IPS DF 4.7 (cell line): ENCODE measurements around the gene TENM3.
"Not testable (repeated sequence)": the region's sequence is repeated elsewhere in the genome, so short reads cannot be mapped to it uniquely, and the experiment has no call there.

Experiments
- DNase-seq: peaks from one replicate; pipeline ENCODE4 v3.0.0-alpha.2; 2013; ENCODE audit warnings: low spot score; ENCODE audit errors: extremely low read depth

TENM3 gene

GRCh38 chr4:182807346-182807745 lies 564.1 kb downstream of the TENM3 start:
- DNase-seq = no peak

DNA sequence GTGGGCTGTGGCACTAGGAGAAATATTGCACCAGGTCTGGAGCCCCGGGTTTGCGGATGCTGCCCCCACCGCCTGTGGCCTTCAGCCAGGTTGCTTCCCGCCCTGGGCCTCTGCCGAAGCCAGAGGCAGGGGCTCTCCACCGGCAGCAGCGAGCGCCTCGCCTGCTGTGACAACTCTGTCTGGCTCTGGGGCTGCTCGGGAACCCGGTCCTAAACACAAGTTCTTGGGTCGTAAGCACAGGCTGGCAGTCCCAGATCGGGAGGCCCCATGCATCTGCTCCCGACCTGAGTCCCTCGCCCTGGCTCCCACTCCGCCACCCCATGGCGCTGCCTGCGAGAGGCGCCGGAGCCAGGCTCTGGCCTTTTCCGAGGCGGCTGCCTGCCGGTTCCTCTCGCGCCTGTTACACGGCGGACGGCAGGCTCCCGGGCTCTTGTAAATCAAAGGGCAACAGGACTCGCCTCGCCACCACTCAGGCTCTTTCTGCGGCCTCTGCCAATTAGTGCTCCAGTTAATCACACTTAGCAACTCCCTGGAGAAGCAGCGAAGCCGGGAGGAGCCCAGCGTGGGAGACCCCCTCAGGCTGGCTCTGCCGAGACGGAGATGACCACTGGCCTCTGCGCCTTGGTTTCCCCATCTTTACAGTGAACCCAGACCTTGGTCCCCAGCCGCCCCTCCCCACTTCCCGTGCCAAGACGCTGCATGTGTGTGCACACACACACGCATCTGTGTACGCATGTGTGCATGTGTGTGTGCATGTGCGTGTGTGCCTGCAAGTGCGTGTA lies 564.8 kb downstream of the TENM3 start:
- DNase-seq = no peak

- DNase-seq = no peak
These were observed 565.6 kb downstream of the TENM3 start for GRCh38 chr4:182808673-182809416.

DNA sequence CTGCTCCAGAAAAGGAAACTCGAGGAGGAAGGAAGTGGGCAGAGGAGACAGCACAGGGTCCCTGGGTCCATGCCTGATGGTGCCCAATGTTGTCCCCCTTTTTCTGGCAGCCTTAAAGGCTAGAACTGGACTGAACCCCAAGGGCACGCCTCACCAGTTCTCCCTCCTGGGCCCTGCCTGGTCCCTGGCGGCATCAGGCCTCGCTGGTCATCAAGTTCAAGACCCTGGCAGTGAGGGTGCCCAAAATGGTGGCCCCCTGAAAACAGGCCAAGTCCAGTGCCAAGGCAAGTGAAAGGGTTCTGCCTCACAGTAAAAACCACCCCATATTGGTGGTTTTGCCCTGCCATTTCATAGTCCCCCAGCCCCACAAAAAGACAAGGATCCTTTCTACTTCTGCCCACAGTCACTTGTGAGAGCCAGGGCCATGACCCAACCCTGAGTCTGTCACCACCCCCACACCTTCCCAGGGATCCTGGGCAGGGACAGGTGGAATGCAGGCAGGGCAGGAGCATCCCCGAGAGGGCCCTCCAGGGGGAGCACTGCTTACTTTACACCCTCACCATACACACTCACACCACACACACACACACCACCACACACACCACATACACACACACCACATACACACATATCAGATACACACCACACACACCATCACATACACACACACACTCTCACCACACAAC lies 566.4 kb downstream of the TENM3 start:
- DNase-seq = no peak

- no peak for DNase-seq
These were observed 567.0 kb downstream of the TENM3 start for GRCh38 chr4:182810103-182810615.

DNA sequence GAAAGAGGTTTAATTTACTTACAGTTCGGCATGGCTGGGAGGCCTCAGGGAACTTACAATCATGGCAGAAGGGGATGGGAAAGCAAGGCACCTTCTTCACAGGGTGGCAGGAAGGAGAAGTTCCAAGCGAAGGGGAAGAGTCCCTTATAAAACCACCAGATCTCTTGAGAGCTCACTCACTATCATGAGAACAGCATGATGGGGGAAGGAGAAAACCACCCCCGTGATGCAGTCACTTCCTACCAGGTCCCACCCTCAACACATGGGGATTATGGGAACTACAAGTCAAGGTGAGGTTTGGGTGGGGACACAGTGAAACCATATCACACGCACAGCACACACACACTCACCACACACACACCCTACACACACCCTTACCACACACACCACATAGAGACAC lies 569.7 kb downstream of the TENM3 start:
- no peak for DNase-seq

- DNase-seq = not testable (repeated sequence)
These were observed 570.9 kb downstream of the TENM3 start for GRCh38 chr4:182814065-182814464.

DNA sequence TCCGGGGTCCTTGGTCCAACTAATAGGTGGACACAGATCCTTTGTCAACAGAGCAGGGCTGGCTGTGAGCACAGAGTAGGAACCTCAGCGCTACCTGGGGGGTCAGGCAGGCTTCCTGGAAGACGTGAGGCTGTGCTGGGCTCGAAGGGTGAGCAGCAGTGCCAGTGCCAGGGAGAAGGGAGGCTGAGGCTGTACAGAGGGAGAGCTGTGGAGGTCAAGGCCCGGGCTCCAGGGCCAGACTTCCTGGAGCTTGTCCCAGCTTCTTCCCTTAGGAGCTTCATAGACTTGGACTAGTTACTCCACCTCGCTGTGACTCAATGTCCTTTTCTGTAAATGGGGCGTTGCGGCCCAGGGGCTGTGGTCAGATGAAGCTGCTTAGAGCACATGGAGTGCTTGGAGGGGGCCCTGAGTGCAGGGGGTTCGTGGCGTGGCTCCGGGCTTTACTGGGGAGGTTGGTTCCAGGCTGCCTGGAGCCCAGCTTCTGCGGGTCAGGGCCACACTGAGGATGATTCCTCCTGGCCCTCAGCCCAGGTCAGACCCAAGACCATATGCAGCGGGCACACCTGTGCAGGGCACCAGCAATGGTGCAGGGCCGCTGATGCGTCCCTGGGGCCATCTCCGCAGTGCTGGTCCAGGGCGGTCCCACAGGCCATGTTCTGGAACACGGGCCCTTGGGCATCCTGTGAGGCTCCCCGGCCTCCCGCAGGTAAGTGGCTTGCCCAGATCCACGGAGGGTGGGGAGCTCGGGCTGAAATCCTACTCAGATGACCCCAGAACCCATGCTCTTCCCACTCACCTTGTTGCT lies 575.9 kb downstream of the TENM3 start:
- DNase-seq = no peak

- no peak for DNase-seq
These were observed 576.5 kb downstream of the TENM3 start for GRCh38 chr4:182819751-182820150.

- DNase-seq = no peak
These were observed 579.4 kb downstream of the TENM3 start for GRCh38 chr4:182822554-182822953.

GRCh38 chr4:182823576-182823975 lies 580.4 kb downstream of the TENM3 start:
- no peak for DNase-seq

GRCh38 chr4:182825003-182825402 lies 581.8 kb downstream of the TENM3 start:
- no peak for DNase-seq

GRCh38 chr4:182825786-182826185 lies 582.6 kb downstream of the TENM3 start:
- no peak for DNase-seq

GRCh38 chr4:182826391-182826790 lies 583.2 kb downstream of the TENM3 start:
- no peak for DNase-seq

- no peak for DNase-seq
These were observed 584.0 kb downstream of the TENM3 start for GRCh38 chr4:182827166-182827565.

DNA sequence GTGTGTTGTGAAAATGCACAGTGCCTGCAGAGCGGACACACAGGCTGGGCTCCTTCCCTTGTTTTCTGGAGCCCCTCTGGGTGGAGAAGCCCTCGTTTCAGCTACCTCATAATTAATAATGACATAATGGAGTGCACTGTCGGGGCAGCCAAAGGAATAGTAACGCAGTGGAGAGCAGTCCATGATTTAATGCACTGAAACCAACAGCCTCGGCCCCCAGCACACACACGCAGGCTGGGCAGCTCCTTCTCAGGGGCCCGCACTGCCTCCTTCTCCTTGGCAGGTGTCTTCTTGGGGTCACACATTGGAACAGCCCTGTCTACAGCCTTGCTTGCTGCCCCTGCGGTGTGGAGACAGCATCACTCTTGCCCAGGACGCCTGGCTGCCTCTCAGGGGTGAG lies 584.8 kb downstream of the TENM3 start:
- DNase-seq = no peak

- DNase-seq = no peak
These were observed 585.3 kb downstream of the TENM3 start for GRCh38 chr4:182828360-182829025.

DNA sequence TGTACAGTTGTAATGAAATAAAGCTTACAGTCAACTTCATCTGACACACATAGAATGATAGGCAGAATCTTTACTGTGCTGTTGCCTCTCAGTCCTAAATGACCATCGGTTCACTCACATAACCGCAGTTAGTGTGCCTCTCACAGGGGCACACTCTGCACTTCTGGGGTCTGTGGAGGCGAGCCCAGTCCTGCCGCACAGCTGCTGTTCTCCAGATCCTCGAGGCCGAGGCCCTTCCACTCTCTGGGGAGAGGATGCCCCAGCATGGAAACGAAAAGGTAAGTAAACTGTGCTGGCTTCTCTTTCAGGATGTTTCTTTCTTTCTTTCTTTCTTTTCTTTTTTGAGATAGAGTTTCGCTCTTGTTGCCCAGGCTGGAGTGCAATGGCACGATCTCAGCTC lies 586.0 kb downstream of the TENM3 start:
- DNase-seq = no peak

GRCh38 chr4:182831376-182831775 lies 588.2 kb downstream of the TENM3 start:
- DNase-seq = no peak

GRCh38 chr4:182832352-182833120 lies 589.3 kb downstream of the TENM3 start:
- no peak for DNase-seq
